NCI-H2227 treated with DMSO at 0.1 percent for 48 hours (cell line): Measurements from ENCODE around the gene PAFAH1B2.

ENCODE experiments used
- DNase-seq: peaks from one replicate; lab custom pipeline; 2025; lab: John Stamatoyannopoulos, UW

The PAFAH1B2 gene

GRCh38 chr11:117221775-117222517, 77.9 kb downstream of the PAFAH1B2 start:
- no peak for DNase-seq

DNA sequence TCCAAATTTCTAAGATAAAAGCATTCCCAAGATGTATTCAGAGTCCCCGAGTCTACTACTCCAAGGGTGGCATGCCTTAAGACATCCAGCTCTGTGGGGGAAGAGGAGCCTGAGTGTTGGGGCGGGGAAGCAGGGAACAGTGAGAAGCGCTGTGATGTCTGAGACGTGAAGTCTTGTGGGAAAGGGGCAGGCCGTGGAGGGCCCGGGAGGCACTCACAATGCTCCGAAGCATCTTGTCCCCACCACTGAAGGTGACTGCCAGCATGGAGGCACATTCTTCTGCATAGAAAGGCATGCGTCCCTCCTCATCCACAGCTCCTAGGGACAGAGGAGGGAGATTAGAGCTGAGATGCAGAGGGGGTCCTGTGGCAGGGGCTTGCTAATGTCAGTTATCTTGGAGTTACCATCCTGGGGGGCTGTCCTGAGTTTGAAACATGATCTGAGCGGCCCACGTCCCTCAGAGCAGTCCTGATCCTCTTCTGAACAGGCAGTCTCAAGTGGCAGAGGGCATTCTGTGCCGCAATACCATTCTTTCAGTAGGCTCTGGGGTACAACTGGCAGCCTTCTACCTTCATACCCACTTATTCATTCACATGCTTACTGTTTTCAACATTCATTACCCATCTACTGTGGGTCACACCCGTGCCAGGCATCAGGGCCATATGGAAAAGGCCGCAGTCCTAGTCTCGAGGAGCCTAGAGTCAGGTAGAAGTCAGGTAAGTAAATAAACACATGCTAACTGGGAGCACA, 79.1 kb downstream of the PAFAH1B2 start:
- no peak for DNase-seq

DNA sequence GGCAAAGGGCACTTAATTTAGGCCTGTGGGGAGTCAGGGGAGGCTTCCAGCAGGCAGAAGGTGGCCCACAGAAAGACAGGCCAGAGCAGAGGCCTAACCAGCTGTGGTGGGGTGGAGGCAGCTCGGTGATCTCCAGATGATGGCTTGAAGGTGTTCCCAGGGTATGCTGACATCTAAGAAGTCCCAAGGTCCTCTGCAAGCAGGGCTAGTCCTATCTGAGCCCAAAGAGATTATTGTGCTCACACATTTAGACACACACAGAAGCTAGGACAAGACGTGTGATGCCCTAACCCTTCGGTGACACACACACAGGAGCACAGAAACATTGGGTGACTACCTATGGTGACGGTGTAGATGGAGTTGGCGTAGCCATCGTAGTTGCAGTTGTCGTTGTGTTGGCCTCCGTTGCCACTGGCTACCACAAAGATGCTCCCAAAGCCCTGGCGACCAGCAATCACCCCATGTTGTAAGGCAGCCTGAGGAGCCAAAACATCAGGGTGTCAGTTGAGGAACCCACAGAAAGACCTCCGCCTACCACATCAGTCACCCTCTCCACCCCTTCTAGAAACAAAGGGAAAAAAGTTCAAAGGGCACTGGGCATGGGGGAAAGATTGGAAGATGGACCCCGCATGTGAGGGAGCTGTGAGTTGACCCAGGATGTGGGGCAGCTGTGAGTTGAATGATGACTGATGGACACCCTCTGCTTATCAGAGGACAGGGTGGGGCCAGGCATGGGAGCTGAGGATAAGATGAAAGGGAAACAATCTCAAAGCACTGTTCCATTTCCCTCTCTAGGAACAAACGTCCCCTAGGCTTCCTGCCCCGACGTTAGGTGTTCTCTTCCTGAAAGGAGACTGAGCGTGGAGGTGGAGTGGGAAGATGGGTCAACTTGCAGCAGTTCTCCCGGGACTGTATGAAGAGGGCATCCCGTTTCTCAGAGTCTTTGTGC, 79.9 kb downstream of the PAFAH1B2 start:
- no peak for DNase-seq

DNA sequence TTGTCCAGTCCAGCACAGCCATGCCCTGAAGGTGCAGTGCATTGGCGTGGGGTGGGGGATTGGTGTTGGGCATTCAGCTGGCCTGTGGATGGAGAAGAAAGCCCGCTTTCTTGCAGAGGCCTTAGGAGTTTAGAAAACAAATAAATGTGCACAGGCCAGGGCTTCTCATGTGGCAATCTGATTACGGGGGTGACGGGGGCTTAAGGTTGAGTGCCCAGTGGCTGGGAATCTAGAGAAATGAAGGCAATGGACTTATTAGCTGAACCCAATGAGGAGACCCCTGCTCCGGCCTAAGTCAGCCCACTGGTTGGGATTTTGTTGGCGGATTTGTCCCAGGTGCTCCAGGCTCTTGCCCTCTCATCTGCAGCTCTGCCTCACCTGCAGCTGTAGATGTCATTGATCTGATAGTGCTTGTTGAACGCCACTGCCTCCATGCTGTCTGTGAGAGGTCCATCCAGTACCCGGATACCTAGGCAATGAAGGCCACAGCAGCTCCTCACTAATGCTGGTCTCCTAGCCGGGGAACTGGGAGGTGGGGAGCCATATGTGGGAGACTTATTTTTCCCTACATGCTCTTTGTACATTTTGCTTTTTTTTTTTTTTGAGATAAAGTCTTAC, 81.6 kb downstream of the PAFAH1B2 start:
- DNase-seq, result no peak
